ENCODE results near the gene PPFIA2.

- TF ChIP-seq CTCF (conservative IDR thresholded peaks at IDR 0.05; ENCODE audit: low read depth, low read length) = no peak
- no peak for TF ChIP-seq EZH2 (IDR thresholded peaks at IDR 0.05; ENCODE audit: low read length, unreplicated experiment)
Measured at GRCh38 chr12:81530352-81530751, 228.8 kb downstream of the PPFIA2 start.

All from PC-3 (cell line).